AG04450 (cell line): ENCODE measurements around the gene LRP1-AS. TPM values are rescaled to one million over a fixed set of nuclear protein-coding genes. Genes with fewer than 3 reads are reported as not detected.
A peak's percentile ranks its signal among the peaks of the same experiment; 100 is the strongest.

Source experiments
- CTCF ChIA-PET: fragments of 300-600, 350-600 bp; formaldehyde crosslinking; extraction: SDS; loops from one replicate; lab custom pipeline; 2022; ENCODE audit warnings: antibody characterized with exemption, inconsistent platforms; lab: Charles Lee
- POLR2A ChIA-PET: fragments of 350-600 bp; formaldehyde crosslinking; extraction: SDS; loops from one replicate; lab custom pipeline; 2021; ENCODE audit warnings: antibody characterized with exemption, inconsistent platforms; lab: Yijun Ruan, JAX
- DNase-seq: peaks from one replicate; pipeline ENCODE4 v3.0.0-alpha.2; 2011; ENCODE audit warnings: low read depth, low spot score
- H3K27ac ChIP-seq: one replicate; pipeline ENCODE4 v1.5.1; 2012; ENCODE audit warnings: low read depth, low read length, control low read depth
- H3K27me3 ChIP-seq: one replicate; pipeline ENCODE4 v1.6.0; 2012; ENCODE audit warnings: low read length; ENCODE audit not compliant: control insufficient read depth, insufficient read depth
- H3K4me3 ChIP-seq: 2 replicates; pipeline ENCODE4 v1.5.1; 2011; ENCODE audit warnings: mild to moderate bottlenecking, low read depth, low read length, control low read depth
- H3K9me3 ChIP-seq: 2 replicates; pipeline ENCODE4 v1.5.1; 2012; ENCODE audit warnings: low read length; ENCODE audit not compliant: control insufficient read depth, insufficient read depth
- polyA plus RNA-seq: library from polyadenylated mRNA; depleted of rRNA; stranded (reverse); fragments of >200 nt; gene quantifications from 2 replicates; pipeline ENCODE4 v1.2.3, GENCODE V29; 2011
- TF ChIP-seq, protein P1 (sequence below): IDR thresholded peaks from 2 replicates; pipeline ENCODE4 v1.5.1; 2011; ENCODE audit warnings: low read depth, low read length, control low read depth, inconsistent platforms

The LRP1-AS gene
- polyA plus RNA-seq, 1 experiment: not detected

DNA sequence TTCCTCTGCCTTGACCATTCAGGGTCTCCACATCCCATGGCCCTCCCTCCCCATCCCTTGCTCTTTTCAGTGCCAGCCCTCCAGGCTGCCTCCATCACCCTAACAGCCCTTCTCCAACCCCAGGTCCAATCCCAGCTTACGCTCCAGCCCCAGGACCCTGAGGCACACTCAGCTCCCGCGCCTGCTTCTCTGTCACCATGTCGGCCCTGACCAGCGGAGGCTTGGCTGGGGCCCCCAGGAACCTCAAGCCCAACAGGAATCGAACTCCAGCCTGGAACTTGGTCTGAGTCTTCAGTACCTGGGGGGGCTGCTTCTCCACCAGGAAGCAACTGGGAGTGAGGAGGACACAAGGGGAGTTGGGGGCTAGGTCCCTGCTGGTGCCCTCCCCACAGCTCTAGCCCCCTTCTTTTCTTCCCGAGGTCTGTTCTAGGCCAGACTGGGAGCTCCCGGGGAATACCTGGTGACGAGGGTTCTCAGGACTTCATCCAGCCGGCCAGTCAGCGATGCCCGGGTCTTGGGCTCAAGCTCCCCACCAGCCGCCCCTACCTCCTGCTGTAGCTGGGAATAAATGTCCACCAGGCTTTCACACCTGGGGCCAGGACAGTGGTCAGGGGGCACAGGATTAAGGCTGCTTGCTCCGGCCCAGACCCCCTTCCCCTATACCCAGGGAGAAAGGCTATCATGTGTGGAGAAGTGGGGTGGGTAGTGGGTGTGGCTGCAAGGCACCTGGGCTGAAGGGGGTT, 42.2 kb downstream of the LRP1-AS start:
- no peak overlapping the region for H3K27ac ChIP-seq
- TF ChIP-seq, protein P1, sequence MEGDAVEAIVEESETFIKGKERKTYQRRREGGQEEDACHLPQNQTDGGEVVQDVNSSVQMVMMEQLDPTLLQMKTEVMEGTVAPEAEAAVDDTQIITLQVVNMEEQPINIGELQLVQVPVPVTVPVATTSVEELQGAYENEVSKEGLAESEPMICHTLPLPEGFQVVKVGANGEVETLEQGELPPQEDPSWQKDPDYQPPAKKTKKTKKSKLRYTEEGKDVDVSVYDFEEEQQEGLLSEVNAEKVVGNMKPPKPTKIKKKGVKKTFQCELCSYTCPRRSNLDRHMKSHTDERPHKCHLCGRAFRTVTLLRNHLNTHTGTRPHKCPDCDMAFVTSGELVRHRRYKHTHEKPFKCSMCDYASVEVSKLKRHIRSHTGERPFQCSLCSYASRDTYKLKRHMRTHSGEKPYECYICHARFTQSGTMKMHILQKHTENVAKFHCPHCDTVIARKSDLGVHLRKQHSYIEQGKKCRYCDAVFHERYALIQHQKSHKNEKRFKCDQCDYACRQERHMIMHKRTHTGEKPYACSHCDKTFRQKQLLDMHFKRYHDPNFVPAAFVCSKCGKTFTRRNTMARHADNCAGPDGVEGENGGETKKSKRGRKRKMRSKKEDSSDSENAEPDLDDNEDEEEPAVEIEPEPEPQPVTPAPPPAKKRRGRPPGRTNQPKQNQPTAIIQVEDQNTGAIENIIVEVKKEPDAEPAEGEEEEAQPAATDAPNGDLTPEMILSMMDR: no peak
- no peak for DNase-seq
- H3K9me3 ChIP-seq: no peaks in the 10 kb centered on the region
- POLR2A ChIA-PET: interaction anchor here (10.8 kb wide), 1 partner anchor 13 kb away, joined by 258 read pairs; the partner anchor contains the start of gene NAB2
- CTCF ChIA-PET: interaction anchor here (0.9 to 2.0 kb wide), 2 partner anchors 11 to 19 kb away, joined by 4 to 7 read pairs; no protein-coding TSS in a partner anchor
- H3K4me3 ChIP-seq: no peak overlapping the region
- H3K27me3 ChIP-seq: no peaks in the 10 kb centered on the region

DNA sequence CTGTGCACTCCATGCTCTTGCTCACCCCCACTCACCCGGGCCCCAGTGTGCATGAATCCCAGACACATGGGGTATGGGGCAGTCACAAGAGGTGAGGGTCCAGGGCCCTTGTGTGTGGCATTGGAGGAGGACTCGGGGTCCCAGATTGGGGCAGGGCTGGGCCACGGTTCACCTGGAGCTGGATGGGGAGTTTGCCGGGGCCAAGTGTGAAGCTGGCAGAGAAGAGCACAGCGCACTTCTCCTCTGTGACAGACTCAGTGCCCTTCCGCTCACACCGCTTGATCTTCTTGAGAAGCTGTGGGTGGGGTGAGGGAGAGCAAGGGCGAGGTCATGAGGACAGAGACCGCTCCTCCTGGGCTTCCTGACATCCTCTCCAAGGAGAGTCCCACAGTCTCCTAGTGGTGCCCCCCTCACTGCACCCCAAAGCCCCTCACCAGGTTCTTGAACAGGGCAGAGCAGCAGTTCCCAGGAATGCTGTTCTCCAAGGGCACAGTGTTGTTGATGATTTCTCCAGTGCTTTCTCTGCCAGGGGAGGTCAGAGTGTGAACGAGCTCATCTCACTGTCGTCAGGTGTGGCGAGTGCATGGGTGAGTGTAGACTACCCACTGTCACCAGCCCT, 43.0 kb downstream of the LRP1-AS start:
- Histone ChIP-seq H3K27me3 (no peaks in the 10 kb centered on the region), H3K9me3 (no peaks in the 10 kb centered on the region), H3K27ac (no peak overlapping the region), H3K4me3 (no peak overlapping the region)
- CTCF ChIA-PET: interaction anchor here (0.7 to 2.0 kb wide), 4 partner anchors 8 to 72 kb away, joined by 3 to 7 read pairs (median 3); no protein-coding TSS in a partner anchor
- DNase-seq: no peak
- POLR2A ChIA-PET: interaction anchor here (10.8 kb wide), 1 partner anchor 12 kb away, joined by 258 read pairs; the partner anchor contains the start of gene NAB2
- TF ChIP-seq, protein P1: no peak

DNA sequence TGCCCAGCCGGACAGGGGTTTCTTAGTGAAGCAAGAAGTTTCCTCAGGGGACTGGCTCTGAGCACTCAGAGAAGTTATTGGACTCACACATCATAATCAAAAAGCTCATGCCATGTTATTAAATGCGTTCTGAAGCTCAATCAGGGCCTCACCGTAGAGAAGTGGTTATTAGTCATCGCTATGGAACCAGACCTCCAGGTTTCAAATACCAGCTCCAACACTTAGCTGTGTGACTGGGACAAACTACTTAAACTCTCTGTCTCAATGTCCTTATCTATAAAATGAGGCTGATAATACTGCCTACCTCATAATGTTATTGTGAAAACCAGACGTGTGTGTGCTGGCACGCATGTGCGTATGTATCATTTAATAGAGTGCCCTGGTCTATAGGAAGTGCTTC, 43.6 kb downstream of the LRP1-AS start:
- POLR2A ChIA-PET: interaction anchor here (10.8 kb wide), 1 partner anchor 11 kb away, joined by 258 read pairs; the partner anchor contains the start of gene NAB2
- CTCF ChIA-PET: interaction anchor here (0.7 to 2.0 kb wide), 4 partner anchors 9 to 72 kb away, joined by 3 to 7 read pairs (median 3); no protein-coding TSS in a partner anchor

DNA sequence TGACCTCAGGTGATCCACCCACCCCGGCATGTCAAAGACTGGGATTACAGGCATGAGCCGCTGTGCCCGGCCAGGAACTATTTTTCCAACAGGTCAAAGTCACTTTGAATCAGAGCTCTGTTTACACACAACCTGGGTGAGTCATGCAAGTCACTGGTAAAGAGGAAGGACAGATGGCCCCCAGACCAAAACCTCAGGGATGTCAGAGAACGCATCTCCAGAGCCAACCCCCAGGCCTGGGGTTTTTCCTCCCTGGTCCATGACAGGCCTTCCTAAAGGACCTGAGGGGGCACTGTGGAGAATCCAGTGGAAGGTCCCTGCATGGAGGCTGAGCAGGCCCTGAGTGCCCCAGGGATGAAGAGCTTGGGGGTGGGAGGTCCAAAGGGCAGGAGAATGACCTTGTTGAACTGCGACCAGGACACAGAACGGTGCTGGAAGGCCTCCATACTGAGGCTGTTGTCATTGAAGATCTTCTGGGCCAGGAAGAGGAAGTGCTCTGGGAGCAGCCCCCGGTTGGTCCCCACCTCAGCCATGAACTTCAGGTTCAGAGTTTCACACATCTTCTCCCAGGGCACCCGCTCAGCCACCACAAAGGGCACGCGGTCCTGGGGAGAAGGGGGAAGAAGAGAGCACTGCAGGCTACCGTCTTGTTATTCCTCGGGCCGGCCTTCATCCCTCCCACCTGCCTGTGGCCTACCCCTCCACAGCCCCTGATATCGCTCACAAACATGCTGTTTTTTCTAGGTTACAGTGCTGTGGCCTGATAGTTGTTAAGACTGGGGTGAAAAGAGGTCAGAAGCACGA, 45.3 kb downstream of the LRP1-AS start:
- no peak overlapping the region for H3K4me3 ChIP-seq
- ChIA-PET CTCF (interaction anchor here (0.5 to 1.0 kb wide), 4 partner anchors 9 to 399 kb away, joined by 3 to 5 read pairs (median 4); partner anchors contain the start of gene STAT6), POLR2A (interaction anchor here (10.8 kb wide), 1 partner anchor 10 kb away, joined by 258 read pairs; the partner anchor contains the start of gene NAB2)
- H3K9me3 ChIP-seq: no peaks in the 10 kb centered on the region
- H3K27me3 ChIP-seq: no peaks in the 10 kb centered on the region
- TF ChIP-seq, protein P1: no peak
- H3K27ac ChIP-seq: peak overlapping the region; percentile 31
- DNase-seq: no peak

More for the DNA sequence above, 43.6 kb downstream of the LRP1-AS start:
- TF ChIP-seq, protein P1: no peak
- no peak overlapping the region for H3K4me3 ChIP-seq
- DNase-seq: no peak
- no peak overlapping the region for H3K27ac ChIP-seq
- H3K27me3 ChIP-seq: no peaks in the 10 kb centered on the region
- no peaks in the 10 kb centered on the region for H3K9me3 ChIP-seq
